Measurements from ENCODE around the gene GMDS. TPM values are rescaled to one million over a fixed set of nuclear protein-coding genes. Genes with fewer than 3 reads are reported as not detected.

Gene GMDS
- total and polyA plus RNA-seq, 2 of the 4 experiments (the other 2 are of a cell fraction), result 7.3 to 21.9 TPM

DNA sequence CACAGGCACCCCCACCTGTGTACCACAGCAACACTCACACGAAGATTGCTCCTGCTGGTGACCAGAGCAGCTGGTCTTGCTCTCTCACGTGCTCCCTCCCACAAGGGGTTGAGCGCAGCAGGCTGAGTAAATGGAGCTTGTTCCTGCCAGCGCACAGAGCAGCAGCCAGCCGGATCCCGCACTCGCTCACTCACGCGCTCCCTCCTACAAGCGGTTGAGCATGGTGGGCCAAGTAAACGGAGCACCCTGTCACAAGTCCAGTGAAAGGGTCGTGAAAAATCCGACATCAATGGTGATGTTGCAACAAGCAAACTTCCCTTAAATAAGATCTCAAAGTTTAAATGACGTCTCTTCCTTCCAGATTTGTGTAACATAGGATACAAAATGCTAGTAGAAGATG lies 322.0 kb downstream of the GMDS start:
- no peak overlapping the region for H4K91ac ChIP-seq (ENCODE audit: insufficient read depth, low read depth, low read length)
- intact Hi-C loops (cut with micrococcal nuclease), result no loop called here
- H2BK15ac ChIP-seq (ENCODE audit: low read depth, low read length), result no peak overlapping the region
- ATAC-seq (ENCODE audit: low read depth), result no peak
- no peak overlapping the region for H4K5ac ChIP-seq (ENCODE audit: low read depth, low read length)
- no peak for TF ChIP-seq CTCF (conservative IDR thresholded peaks at IDR 0.05; ENCODE audit: low read depth, low read length)
- no peak for TF ChIP-seq RAD21 (IDR thresholded peaks at IDR 0.05; ENCODE audit: low read length)
- TF ChIP-seq BHLHE40 (IDR thresholded peaks at IDR 0.05; ENCODE audit: low read depth, low read length), result no peak
- no peak for TF ChIP-seq CHD1 (IDR thresholded peaks at IDR 0.05; ENCODE audit: low read depth, low read length)
- TF ChIP-seq POLR2A (IDR thresholded peaks at IDR 0.05; ENCODE audit: low read depth, low read length), result no peak
- no peak for TF ChIP-seq CEBPB (IDR thresholded peaks at IDR 0.05; ENCODE audit: low read depth, low read length)
- no peak for TF ChIP-seq FOS (IDR thresholded peaks at IDR 0.05; ENCODE audit: low read depth, low read length)
- no peak for TF ChIP-seq MAFK (IDR thresholded peaks at IDR 0.05; ENCODE audit: low read depth, low read length)
- no peaks in the 10 kb centered on the region for H3K4me1 ChIP-seq (ENCODE audit: control insufficient read depth, insufficient read depth, low read length)
- no peaks in the 10 kb centered on the region for H3K9me3 ChIP-seq (ENCODE audit: control insufficient read depth, insufficient read depth, low read length)
- H3K56ac ChIP-seq (ENCODE audit: extremely low read depth, insufficient read depth, low read length), result no peak overlapping the region
- H3K79me1 ChIP-seq (ENCODE audit: low read depth in 1 of 2, low read length in 2 of 2), result no peaks in the 10 kb centered on the region
- no peaks in the 10 kb centered on the region for H4K20me1 ChIP-seq (ENCODE audit: insufficient read depth, low read length)
- CTCF ChIA-PET, result no interaction called here
- H3K4me2 ChIP-seq (ENCODE audit: low read depth, low read length), result no peak overlapping the region
- no peak overlapping the region for H2BK5ac ChIP-seq (ENCODE audit: low read depth, low read length, poor library complexity, severe bottlenecking)
- no peaks in the 10 kb centered on the region for H3K36me3 ChIP-seq (ENCODE audit: control insufficient read depth, insufficient read depth, low read length)
- H3K4ac ChIP-seq (ENCODE audit: low read depth, low read length), result no peak overlapping the region
- H3K27me3 ChIP-seq (ENCODE audit: control insufficient read depth, insufficient read depth, low read length), result no peaks in the 10 kb centered on the region
- no peak overlapping the region for H3K4me3 ChIP-seq (ENCODE audit: insufficient read depth, low read depth, low read length)
- H2AK5ac ChIP-seq (ENCODE audit: low read depth, low read length), result no peak overlapping the region; the same call in 1 of the 2 replicates
- WGBS, 2 experiments (ENCODE audit: extremely low coverage in 2 of 2, insufficient read length in 1 of 2), result 94% methylated on average over 6 of the region's 14 CpGs; no CpG with 5 or more reads in 1 of the 2 experiments
- no peak overlapping the region for H3K27ac ChIP-seq (ENCODE audit: insufficient read depth, low read length)
- POLR2A ChIA-PET (ENCODE audit: unreplicated experiment), result no interaction called here
- dilution Hi-C loops (cut with HindIII; ENCODE audit: low sequenced_read_pairs, unreplicated experiment), result no loop called here
- H2AK9ac ChIP-seq (replicated peaks; ENCODE audit: low read depth, low read length, poor library complexity), result no peak overlapping the region
- H2BK120ac ChIP-seq (ENCODE audit: low read depth, low read length), result no peak overlapping the region
- no peak for DNase-seq
- H3K18ac ChIP-seq (ENCODE audit: low read depth, low read length), result no peak overlapping the region
- in situ Hi-C loops (cut with MboI; ENCODE audit: low sequenced_read_pairs), result no loop called here
- H4K8ac ChIP-seq (ENCODE audit: low read depth in 2 of 2, low read length in 2 of 2), result no peak overlapping the region
- no peaks in the 10 kb centered on the region for H3K9me1 ChIP-seq (ENCODE audit: insufficient read depth, low read length)
- H2BK20ac ChIP-seq (ENCODE audit: low read depth, low read length), result no peak overlapping the region
- H3K14ac ChIP-seq (replicated peaks; ENCODE audit: low read depth, low read length), result no peak overlapping the region
- H3K9ac ChIP-seq (ENCODE audit: low read depth, low read length), result no peak overlapping the region
- H3K23ac ChIP-seq (ENCODE audit: low read depth, low read length), result no peak overlapping the region
- H2AFZ ChIP-seq (replicated peaks; ENCODE audit: low read length, poor library complexity), result no peak overlapping the region
- no TSS peak for BruUV-seq (replicated peaks)
